Endothelial cell of umbilical vein (primary cell): ENCODE data around the gene RASGRP4. TPM values are rescaled to one million over a fixed set of nuclear protein-coding genes. Genes with fewer than 3 reads are reported as not detected.

Experiments
- BruUV-seq: library from RNA; stranded (reverse); fragments of 400-500 nt; replicated peaks from 2 replicates; lab custom pipeline; 2021; lab: Mats Ljungman, UMichigan
- CTCF ChIA-PET: fragments of 300-600, 350-600 bp; sonication (Branson Sonifier 250); formaldehyde crosslinking; loops from one replicate; lab custom pipeline; 2021; ENCODE audit warnings: antibody characterized with exemption, inconsistent platforms; lab: Charles Lee
- POLR2A ChIA-PET: fragments of 300-600, 350-600 bp; sonication (Branson Sonifier 250); formaldehyde crosslinking; loops from one replicate; lab custom pipeline; 2021; ENCODE audit warnings: antibody characterized with exemption, inconsistent platforms; lab: Charles Lee
- DNase-seq: peaks from one replicate; pipeline ENCODE4 v3.0.0-alpha.2; 2011; ENCODE audit warnings: low read depth, low spot score
- FAIRE-seq: peaks from 2 replicates; lab custom pipeline; 2011; peaks lifted over from hg19 to GRCh38; lab: Jason Lieb, UNC
- H2AFZ ChIP-seq: 2 replicates; pipeline ENCODE4 v1.6.0; 2012; ENCODE audit warnings: low read depth, low read length, control low read depth, inconsistent platforms
- H3K27ac ChIP-seq: 2 replicates; pipeline ENCODE4 v1.5.1; 2011; ENCODE audit warnings: low read depth, mild to moderate bottlenecking, control low read depth, low read length, moderate library complexity; ENCODE audit not compliant: insufficient read depth
- H3K27me3 ChIP-seq, 2 experiments: 2 replicates each; pipeline versions ENCODE4 v1.6.0 to v1.6.1; 2011; ENCODE audit warnings: low read length in 2 of 2, mixed read lengths in 1 of 2; ENCODE audit not compliant: control insufficient read depth in 2 of 2, insufficient read depth in 2 of 2
- H3K36me3 ChIP-seq, 2 experiments: 2 replicates in 1 of 2; 3 replicates in 1 of 2; pipeline ENCODE4 v1.5.1; 2011; ENCODE audit warnings: low read length in 2 of 2, mild to moderate bottlenecking in 1 of 2, moderate library complexity in 1 of 2; ENCODE audit not compliant: control insufficient read depth in 2 of 2, insufficient read depth in 2 of 2; ENCODE audit errors: extremely low read depth in 1 of 2
- H3K4me1 ChIP-seq: 3 replicates; pipeline ENCODE4 v1.5.1; 2011; ENCODE audit warnings: mild to moderate bottlenecking, low read length; ENCODE audit not compliant: control insufficient read depth, insufficient read depth; ENCODE audit errors: extremely low read depth
- H3K4me2 ChIP-seq: 2 replicates; pipeline ENCODE4 v1.6.1; 2011; ENCODE audit warnings: low read length, control low read depth, mixed read lengths; ENCODE audit not compliant: insufficient read depth
- H3K4me3 ChIP-seq, 3 experiments: fragments of 200-600 bp in 1 of 3; sonication (generic), shearing (Covaris generic) in 1 of 3; replicated peaks in 1 of 3; 2 replicates each; pipeline ENCODE4 v1.5.1; 2011 to 2016; ENCODE audit warnings: control low read depth in 3 of 3, low read length in 3 of 3, mild to moderate bottlenecking in 2 of 3, inconsistent platforms in 1 of 3, low read depth in 1 of 3, moderate library complexity in 1 of 3; ENCODE audit not compliant: insufficient read depth in 1 of 3
- H3K79me2 ChIP-seq: 2 replicates; pipeline ENCODE4 v1.6.0; 2012; ENCODE audit warnings: low read length, inconsistent platforms; ENCODE audit not compliant: control insufficient read depth, insufficient read depth
- H3K9ac ChIP-seq: replicated peaks from 2 replicates; pipeline ENCODE3; 2011; ENCODE audit warnings: low read length, control low read depth; ENCODE audit not compliant: insufficient read depth; ENCODE audit errors: extremely low read depth
- H3K9me1 ChIP-seq: replicated peaks from 3 replicates; pipeline ENCODE4 v1.6.0; 2011; ENCODE audit warnings: mild to moderate bottlenecking, low read length; ENCODE audit not compliant: control insufficient read depth, insufficient read depth; ENCODE audit errors: extremely low read depth
- H3K9me3 ChIP-seq: replicated peaks from 2 replicates; pipeline ENCODE4 v1.5.1; 2012; ENCODE audit warnings: low read length, inconsistent platforms; ENCODE audit not compliant: control insufficient read depth, insufficient read depth
- H4K20me1 ChIP-seq: replicated peaks from 2 replicates; pipeline ENCODE3; 2011; ENCODE audit warnings: mild to moderate bottlenecking, low read length; ENCODE audit not compliant: control insufficient read depth, insufficient read depth; ENCODE audit errors: extremely low read depth
- CTCF ChIP-seq, 2 donors: IDR thresholded peaks; 1 replicate in 1 of 2; 2 replicates in 1 of 2; pipeline ENCODE4 v1.5.1; 2011; ENCODE audit warnings: low read length in 2 of 2, mild to moderate bottlenecking in 2 of 2, moderate library complexity in 2 of 2, control low read depth in 1 of 2, inconsistent platforms in 1 of 2, low read depth in 1 of 2; ENCODE audit not compliant: insufficient read depth in 1 of 2; ENCODE audit errors: extremely low read depth in 1 of 2
- EZH2 ChIP-seq: IDR thresholded peaks from 2 replicates; pipeline ENCODE4 v1.6.1; 2012; ENCODE audit warnings: borderline replicate concordance, low read depth, mild to moderate bottlenecking, moderate library complexity, low read length, inconsistent platforms; ENCODE audit not compliant: severe bottlenecking
- FOS ChIP-seq: IDR thresholded peaks from 2 replicates; pipeline ENCODE4 v1.6.1; 2011; ENCODE audit warnings: mild to moderate bottlenecking, low read length, moderate library complexity, borderline replicate concordance; ENCODE audit not compliant: insufficient read depth
- GATA2 ChIP-seq: IDR thresholded peaks from 2 replicates; pipeline ENCODE4 v1.7.0; 2011; ENCODE audit warnings: low read depth, mild to moderate bottlenecking, moderate library complexity, mixed read lengths, low read length; ENCODE audit not compliant: insufficient read length, insufficient read depth
- JUN ChIP-seq: IDR thresholded peaks from 2 replicates; pipeline ENCODE4 v1.6.1; 2011; ENCODE audit warnings: borderline replicate concordance, low read depth; ENCODE audit not compliant: insufficient read length, insufficient read depth
- MYC ChIP-seq: IDR thresholded peaks from one replicate; pipeline ENCODE4 v1.6.1; 2011; ENCODE audit warnings: mild to moderate bottlenecking, low read depth, low read length
- POLR2A ChIP-seq: IDR thresholded peaks from 2 replicates; pipeline ENCODE4 v1.6.1; 2012; ENCODE audit warnings: low read depth, mild to moderate bottlenecking, control low read depth, low read length
- POLR2AphosphoS5 ChIP-seq: IDR thresholded peaks from 2 replicates; pipeline ENCODE4 v1.6.1; 2012; ENCODE audit warnings: low read depth, mild to moderate bottlenecking, control low read depth, low read length, moderate library complexity; ENCODE audit not compliant: insufficient read depth
- dilution Hi-C: fragments of 300-500 bp; cut with MboI; formaldehyde crosslinking; loops from one replicate; pipeline ENCODE4 v1.15.0; 2019; ENCODE audit warnings: low sequenced_read_pairs; ENCODE audit not compliant: extremely low pct_ligation_motif_present
- intact Hi-C: fragments of 100-400 bp; cut with micrococcal nuclease; formaldehyde crosslinking; loops from one replicate; pipeline ENCODE4 v1.10.0; 2022
- polyA plus RNA-seq, 4 experiments: library from polyadenylated mRNA; depleted of rRNA in 3 of 4; stranded (reverse) in 3 of 4; unstranded in 1 of 4; fragments of >200 nt; gene quantifications; 2 replicates each; pipeline versions ENCODE4 v1.2.1 to v1.2.3, GENCODE V29; 2011 to 2012; ENCODE audit warnings: missing spikeins in 1 of 4
- total RNA-seq: library from RNA; stranded (reverse); gene quantifications from 2 replicates; pipeline ENCODE4 v1.2.3, GENCODE V29; 2021
- TF ChIP-seq, protein P1 (sequence below): IDR thresholded peaks from 2 replicates; pipeline ENCODE4 v1.6.1; 2011; ENCODE audit not compliant: insufficient read depth, insufficient read length

Gene RASGRP4
- total and polyA plus RNA-seq, 2 donors (not counting 3 experiments of a cell fraction or from before 2014, with no cell fraction given), result not detected

DNA sequence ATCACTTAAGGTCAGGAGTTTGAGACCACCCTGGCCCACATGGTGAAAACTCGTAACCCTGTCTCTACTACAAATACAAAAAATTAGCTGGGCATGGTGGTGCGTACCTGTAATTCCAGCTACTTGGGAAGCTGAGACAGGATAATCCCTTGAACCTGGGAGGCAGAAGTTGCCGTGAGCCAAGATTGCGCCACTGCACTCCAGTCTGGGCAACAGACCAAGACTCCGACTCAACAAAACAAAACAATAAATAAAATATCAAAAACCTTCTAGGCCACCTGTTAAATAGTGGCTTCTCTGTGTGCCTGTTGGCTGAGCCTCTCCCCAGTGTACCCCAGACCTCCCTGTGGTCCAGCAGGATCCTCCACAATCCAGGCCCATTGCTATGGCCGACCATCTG, 54.9 kb downstream of the RASGRP4 start:
- FAIRE-seq, result no peak
- Histone ChIP-seq H4K20me1 (no peaks in the 10 kb centered on the region), H3K36me3 (no peaks in the 10 kb centered on the region), H3K4me3 (no peak overlapping the region), H3K9me1 (no peaks in the 10 kb centered on the region), H3K4me2 (no peak overlapping the region), H3K27ac (no peak overlapping the region), H3K9ac (no peak overlapping the region), H3K79me2 (peaks cover 12% of the 10 kb centered on the region), H3K9me3 (no peaks in the 10 kb centered on the region), H3K27me3 (peaks cover 4 to 6% of the 10 kb centered on the region in 2 experiments), H3K4me1 (peaks cover 11% of the 10 kb centered on the region), H2AFZ (no peak overlapping the region)
- TF ChIP-seq JUN (no peak), POLR2A (no peak), CTCF (IDR thresholded peaks at IDR 0.05; ENCODE audit: extremely low read depth in 1 of 2, insufficient read depth in 1 of 2, low read depth in 1 of 2, low read length in 2 of 2) (no peak), GATA2 (no peak), MYC (no peak)
- TF ChIP-seq, protein P1, sequence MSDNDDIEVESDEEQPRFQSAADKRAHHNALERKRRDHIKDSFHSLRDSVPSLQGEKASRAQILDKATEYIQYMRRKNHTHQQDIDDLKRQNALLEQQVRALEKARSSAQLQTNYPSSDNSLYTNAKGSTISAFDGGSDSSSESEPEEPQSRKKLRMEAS, result no peak
- ChIA-PET CTCF (no interaction called here), POLR2A (no interaction called here)
- intact Hi-C loops, result no loop called here
- dilution Hi-C loops, result no loop called here
- no peak for DNase-seq
- BruUV-seq, result no TSS peak

GRCh38 chr19:38370299-38370698, 55.7 kb downstream of the RASGRP4 start:
- no peak for FAIRE-seq
- TF ChIP-seq MYC, result no peak
- no peak for TF ChIP-seq EZH2
- TF ChIP-seq POLR2AphosphoS5, result no peak
- TF ChIP-seq, protein P1, result no peak
- TF ChIP-seq GATA2, result no peak
- TF ChIP-seq FOS, result no peak
- TF ChIP-seq JUN, result no peak
- no peak for TF ChIP-seq CTCF (IDR thresholded peaks at IDR 0.05; ENCODE audit: extremely low read depth in 1 of 2, insufficient read depth in 1 of 2, low read depth in 1 of 2, low read length in 2 of 2)
- no peak for TF ChIP-seq POLR2A
- ChIA-PET POLR2A (no interaction called here), CTCF (interaction anchor here (0.8 kb wide), 1 partner anchor 136 kb away, joined by 3 read pairs; no protein-coding TSS in a partner anchor)
- H3K36me3 ChIP-seq, result no peaks in the 10 kb centered on the region
- DNase-seq, result no peak
- H3K4me2 ChIP-seq, result no peak overlapping the region
- H3K4me3 ChIP-seq, result no peak overlapping the region
- H3K4me1 ChIP-seq, result peaks cover 3% of the 10 kb centered on the region
- H3K27ac ChIP-seq, result no peak overlapping the region
- no peak overlapping the region for H2AFZ ChIP-seq
- no peaks in the 10 kb centered on the region for H3K9me1 ChIP-seq
- peaks cover 4 to 6% of the 10 kb centered on the region in 2 experiments for H3K27me3 ChIP-seq
- no TSS peak for BruUV-seq
- intact Hi-C loops, result no loop called here
- H3K79me2 ChIP-seq, result peaks cover 5% of the 10 kb centered on the region
- H3K9ac ChIP-seq, result no peak overlapping the region
- H4K20me1 ChIP-seq, result no peaks in the 10 kb centered on the region
- no peaks in the 10 kb centered on the region for H3K9me3 ChIP-seq
- dilution Hi-C loops, result no loop called here
